ENCODE data around the gene LDHA. TPM values are rescaled to one million over a fixed set of nuclear protein-coding genes. Genes with fewer than 3 reads are reported as not detected.
"Not testable (repeated sequence)": the region's sequence is repeated elsewhere in the genome, so short reads cannot be mapped to it uniquely, and the experiment has no call there.

LDHA gene
- polyA plus RNA-seq, 6 donors from 2014 or later = 224 to 298 (median 251) TPM

DNA sequence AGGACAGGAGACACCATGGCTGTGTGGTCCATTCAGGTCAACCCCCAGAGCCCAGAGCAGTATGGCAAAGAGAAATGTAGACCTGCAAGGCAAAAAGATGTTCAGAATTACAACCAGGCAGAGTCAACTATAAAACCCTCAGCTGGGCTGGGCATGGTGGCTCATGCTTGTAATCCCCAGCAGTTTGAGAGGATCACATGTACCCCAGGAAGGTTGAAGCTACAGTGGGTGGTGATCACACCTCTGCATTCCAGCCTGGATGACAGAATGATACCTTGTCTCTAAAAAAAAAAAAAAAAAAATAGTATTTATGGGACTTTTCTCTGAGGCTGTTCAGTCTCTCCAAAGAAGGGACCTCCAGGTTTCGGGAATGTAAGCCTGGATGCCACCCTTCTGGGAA is 18.4 kb upstream of the LDHA start:
- H3K4me3 Mint-ChIP-seq = no peak overlapping the region
- peak overlapping the region in 1 of 6 donors; percentile 26 for H3K27ac Mint-ChIP-seq
- no peak for DNase-seq
- no peaks in the 10 kb centered on the region for H3K36me3 Mint-ChIP-seq
- H3K9me3 Mint-ChIP-seq = peaks cover 0 to 2% (median 0%) of the 10 kb centered on the region in 7 donors
- H3K27me3 Mint-ChIP-seq = no peaks in the 10 kb centered on the region
- no peaks in the 10 kb centered on the region for H3K4me1 Mint-ChIP-seq
- no peak for ATAC-seq (ENCODE audit: low read depth in 2 of 2)

DNA sequence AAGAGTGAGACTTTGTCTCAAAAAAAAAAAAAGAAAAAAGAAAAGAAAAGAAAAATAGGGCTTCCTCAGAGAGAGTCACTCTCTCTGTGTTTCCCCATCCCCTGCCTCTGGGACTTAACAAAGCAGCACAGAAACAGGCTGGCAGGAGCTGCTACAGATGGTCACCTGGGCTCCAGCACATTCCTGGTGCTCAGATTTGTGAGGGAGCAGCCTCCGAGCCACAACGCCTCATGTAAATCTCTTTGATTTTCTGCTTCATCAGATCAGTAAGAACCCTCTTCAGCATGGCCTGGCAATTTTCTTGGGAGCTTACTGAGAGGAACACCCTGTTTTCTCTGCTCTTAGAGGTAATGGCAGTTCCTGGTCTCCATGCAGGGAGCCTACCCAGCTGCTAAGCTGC is 15.2 kb upstream of the LDHA start:
- no peaks in the 10 kb centered on the region for H3K27me3 Mint-ChIP-seq
- ATAC-seq (ENCODE audit: low read depth in 2 of 2) = no peak
- peaks cover 13 to 17% (median 14%) of the 10 kb centered on the region in 3 donors for H3K4me1 Mint-ChIP-seq
- no peaks in the 10 kb centered on the region for H3K36me3 Mint-ChIP-seq
- no peak overlapping the region for H3K4me3 Mint-ChIP-seq
- DNase-seq = no peak
- no peaks in the 10 kb centered on the region for H3K9me3 Mint-ChIP-seq
- H3K27ac Mint-ChIP-seq = no peak overlapping the region

DNA sequence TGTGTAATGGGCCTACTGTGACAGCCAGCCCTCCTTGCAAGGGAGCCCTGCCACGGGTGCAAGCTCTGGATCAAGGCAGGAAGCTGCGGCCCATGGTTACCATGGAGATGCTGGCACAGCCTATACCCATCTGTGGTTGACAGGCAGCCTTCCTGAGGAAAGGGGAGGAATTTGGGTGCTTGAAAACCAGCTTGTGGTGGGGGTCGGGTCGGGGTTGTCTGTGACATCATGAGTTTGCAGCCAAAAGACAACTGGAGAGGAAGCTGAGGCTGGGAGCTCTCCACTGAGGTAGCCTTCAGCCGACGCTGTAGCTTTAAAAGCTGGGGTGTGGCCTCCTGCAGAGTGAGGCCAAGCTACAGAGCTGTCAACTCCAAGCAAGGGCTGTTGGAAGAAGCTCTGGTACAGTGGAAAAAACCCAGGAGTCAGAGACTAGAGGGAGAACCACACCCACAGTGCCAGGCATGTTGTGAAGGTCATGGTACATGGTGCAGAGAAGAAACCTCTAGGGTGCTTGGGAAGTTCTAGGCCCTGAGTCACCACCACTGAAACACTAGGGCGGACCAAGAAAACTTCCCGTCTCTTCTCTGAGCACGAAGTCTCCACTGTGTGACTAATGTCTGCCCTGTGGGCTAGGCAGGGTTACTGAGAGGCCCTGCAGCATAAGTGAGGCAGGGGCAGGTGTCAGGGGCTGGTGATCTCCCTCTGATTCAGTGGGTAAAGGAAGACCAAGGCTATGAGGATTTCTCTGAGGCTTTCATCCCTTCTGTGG is 10.8 kb upstream of the LDHA start:
- Mint-ChIP-seq H3K9me3 (no peaks in the 10 kb centered on the region), H3K27ac (peak overlapping the region; percentile 78 to 92 (median 90)), H3K36me3 (no peaks in the 10 kb centered on the region), H3K4me3 (peak overlapping the region in 3 of 8 donors; percentile 33 to 54 (median 53)), H3K4me1 (peaks cover 16 to 20% (median 16%) of the 10 kb centered on the region in 3 donors), H3K27me3 (no peaks in the 10 kb centered on the region)
- peak; percentile 52 to 81 for ATAC-seq (ENCODE audit: low read depth in 2 of 2)
- no peak for DNase-seq

DNA sequence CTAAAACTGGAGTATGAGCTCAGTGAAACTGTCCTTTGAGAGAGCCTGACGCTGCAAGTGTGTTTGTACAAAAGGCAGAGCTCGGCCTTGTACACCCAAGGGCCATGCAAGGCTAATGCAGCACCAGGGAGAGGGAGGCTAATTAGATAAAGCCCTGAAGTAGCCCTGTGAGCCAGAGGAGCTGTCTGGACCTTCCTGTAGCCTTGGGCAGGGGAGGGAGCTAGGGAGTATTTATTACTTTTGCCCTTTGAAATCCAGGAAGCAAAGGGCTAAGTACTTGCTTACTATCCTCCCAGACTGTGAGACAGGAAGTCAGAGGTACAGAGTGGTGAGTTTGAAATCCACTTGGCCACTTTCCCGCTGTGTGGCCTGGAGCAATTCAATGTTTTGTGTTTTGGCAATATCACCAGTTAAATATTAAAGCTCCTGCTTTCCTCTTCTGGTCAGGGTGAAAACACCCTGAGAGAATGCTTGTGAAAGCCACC is 10.2 kb upstream of the LDHA start:
- no peaks in the 10 kb centered on the region for H3K27me3 Mint-ChIP-seq
- no peaks in the 10 kb centered on the region for H3K9me3 Mint-ChIP-seq
- peaks cover 16 to 20% (median 16%) of the 10 kb centered on the region in 3 donors for H3K4me1 Mint-ChIP-seq
- peak overlapping the region in 1 of 8 donors; percentile 19 for H3K4me3 Mint-ChIP-seq
- DNase-seq (no peak), ATAC-seq (ENCODE audit: low read depth in 2 of 2) (peak in 1 of 2 donors; percentile 13)
- H3K27ac Mint-ChIP-seq = peak overlapping the region in 4 of 6 donors; percentile 89 to 92 (median 90)
- H3K36me3 Mint-ChIP-seq = no peaks in the 10 kb centered on the region

DNA sequence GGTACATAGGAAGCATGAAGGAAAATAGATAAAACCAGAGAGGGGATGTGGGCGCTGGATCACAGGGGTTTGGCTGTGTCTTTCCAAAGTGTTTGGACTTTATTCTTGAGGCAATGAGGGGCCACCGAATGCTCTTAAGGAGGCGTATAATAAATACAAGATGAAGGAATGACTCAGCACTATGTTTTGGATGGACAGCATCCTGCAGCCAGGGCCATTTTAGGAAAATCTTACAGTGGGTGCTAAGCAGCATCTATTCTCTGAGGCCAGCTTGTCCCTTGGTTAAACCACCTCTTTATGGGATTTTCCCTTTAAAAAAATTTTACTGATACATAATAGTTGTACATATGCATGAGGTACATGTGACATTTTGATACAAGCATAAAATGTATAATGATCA is 4.3 kb upstream of the LDHA start:
- H3K4me1 Mint-ChIP-seq = peaks cover 4 to 10% (median 8%) of the 10 kb centered on the region in 3 donors
- DNase-seq (no peak), ATAC-seq (ENCODE audit: low read depth in 2 of 2) (no peak)
- no peaks in the 10 kb centered on the region for H3K36me3 Mint-ChIP-seq
- H3K27ac Mint-ChIP-seq = no peak overlapping the region
- no peaks in the 10 kb centered on the region for H3K9me3 Mint-ChIP-seq
- no peaks in the 10 kb centered on the region for H3K27me3 Mint-ChIP-seq
- H3K4me3 Mint-ChIP-seq = no peak overlapping the region

DNA sequence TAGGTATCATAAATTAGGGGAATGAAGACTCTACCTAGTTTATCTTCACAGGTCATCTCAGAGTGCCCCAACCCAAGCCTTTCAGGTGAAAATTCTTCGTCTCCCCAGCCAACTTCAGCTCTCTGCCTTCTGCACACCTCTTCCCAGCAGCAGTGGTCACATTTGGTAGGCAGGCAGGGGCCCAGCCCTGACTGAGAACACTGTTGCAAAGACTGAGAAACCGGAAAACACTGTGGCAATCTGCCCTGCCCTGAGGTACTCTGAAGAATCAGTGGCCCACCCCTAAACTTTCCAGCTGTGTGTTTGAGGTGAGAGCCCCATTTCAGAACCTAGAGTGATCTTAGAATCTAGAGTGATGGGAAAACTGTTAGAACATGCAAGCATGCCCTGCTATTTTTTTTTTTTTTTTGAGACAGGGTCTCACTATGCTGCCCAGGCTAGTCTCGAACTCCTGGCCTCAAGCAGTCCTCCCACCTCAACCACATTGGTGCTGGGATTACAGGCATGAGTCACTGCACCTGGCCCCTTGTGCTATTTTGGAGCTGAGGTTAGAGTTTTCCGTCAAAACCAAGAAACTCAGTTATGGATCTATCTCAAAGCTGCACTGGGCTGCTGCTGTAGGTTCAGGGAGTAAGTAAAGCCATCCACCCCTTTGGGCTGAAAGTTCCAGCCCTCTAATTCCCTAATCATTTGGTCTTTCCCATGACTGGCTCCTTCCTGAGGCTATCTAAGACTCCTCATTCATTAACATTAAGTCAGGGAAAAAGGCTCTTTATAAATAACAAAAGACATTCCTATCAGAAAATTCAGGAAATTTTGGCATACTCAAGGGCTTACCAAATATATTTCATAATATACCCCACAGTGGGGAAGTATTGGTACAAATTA is 1.7 kb upstream of the LDHA start:
- Mint-ChIP-seq H3K4me3 (peak overlapping the region in 7 of 8 donors; percentile 12 to 100 (median 53)), H3K27me3 (no peaks in the 10 kb centered on the region), H3K9me3 (no peaks in the 10 kb centered on the region), H3K27ac (peak overlapping the region in 4 of 6 donors; percentile 18 to 87 (median 64)), H3K36me3 (no peaks in the 10 kb centered on the region), H3K4me1 (peaks cover 15 to 23% (median 22%) of the 10 kb centered on the region in 3 donors)
- no peak for ATAC-seq (ENCODE audit: low read depth in 2 of 2)
- no peak for DNase-seq

DNA sequence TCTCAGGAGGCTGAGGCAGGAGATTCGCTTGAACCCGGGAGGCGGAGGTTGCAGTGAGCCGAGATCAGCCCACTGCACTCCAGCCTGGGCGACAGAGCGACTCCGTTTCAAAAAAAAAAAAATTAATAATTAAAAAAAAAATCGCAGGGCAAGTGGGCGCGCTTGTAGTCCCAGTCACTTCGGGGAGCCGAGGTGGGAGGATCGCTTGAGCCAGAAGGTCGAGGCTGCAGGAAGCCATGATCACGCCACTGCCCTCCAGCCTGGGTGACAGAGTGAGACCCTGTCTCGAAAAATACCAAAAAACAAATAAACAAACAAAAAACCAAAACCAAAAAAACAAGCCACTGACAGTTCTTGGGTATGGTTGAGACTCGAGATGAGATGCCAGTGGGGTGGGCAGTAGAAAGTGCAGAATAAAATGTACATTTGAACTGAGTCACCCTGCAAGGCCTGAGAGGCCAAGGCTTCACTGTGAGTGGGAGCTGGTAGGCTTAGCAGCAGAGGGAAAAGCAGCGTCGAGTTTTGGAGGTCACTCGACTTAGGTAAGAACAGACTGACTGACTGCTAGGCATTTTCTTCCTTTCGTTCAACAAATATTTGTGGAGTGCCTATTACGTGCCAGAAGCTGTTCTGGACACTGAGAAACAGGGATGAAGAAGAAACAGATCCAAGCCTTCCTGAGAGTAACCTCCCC is 635 bp upstream of the LDHA start:
- Mint-ChIP-seq H3K27me3 (no peaks in the 10 kb centered on the region), H3K4me1 (peaks cover 15 to 26% (median 22%) of the 10 kb centered on the region in 3 donors)
- no peak for DNase-seq

DNA sequence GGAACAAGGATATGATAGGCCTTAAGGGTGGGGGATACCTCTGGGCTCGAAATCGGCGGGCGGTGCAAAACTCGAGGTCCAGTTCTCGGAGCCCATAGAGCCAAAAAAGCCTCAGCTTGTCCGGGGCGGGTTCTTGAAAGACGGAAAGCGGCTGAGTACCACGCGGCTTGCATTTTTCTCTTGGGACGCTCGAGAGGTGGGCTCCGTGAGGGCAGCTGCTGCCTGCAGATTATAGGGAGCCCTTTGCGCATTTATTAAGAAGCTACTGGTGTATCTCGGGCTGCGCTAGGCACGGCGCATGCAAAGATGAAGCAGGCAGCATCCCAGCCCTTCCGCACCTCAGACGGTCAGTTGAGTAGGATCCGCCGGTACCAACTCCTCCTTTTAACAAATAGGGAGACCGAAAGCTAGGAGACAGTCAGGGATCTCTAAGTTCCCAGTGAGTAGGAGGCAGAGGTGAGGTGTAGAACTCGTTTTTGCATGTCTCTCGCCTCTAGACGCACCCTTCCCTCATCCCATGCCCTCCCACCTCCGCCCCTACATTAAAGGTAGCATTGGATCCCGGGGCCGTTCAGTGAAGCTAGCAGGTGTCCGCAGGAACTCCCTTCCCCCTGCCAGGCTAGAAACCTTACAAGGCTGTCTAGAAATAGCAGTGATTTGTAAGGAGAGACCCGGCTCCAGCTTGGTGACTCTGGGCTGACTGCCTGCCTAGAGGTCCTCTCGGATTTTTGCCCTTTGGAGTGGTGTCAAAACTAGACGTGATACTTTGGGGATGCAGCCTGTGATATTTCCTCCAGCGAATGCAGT is 768 bp downstream of the LDHA start:
- H3K9me3 Mint-ChIP-seq = no peaks in the 10 kb centered on the region
- DNase-seq (no peak), ATAC-seq (ENCODE audit: low read depth in 2 of 2) (no peak)
- H3K36me3 Mint-ChIP-seq = peaks cover 0 to 6% of the 10 kb centered on the region in 2 donors
- H3K4me1 Mint-ChIP-seq = peaks cover 15 to 30% (median 22%) of the 10 kb centered on the region in 3 donors
- peak overlapping the region; percentile 94 to 99 (median 98) for H3K27ac Mint-ChIP-seq
- H3K27me3 Mint-ChIP-seq = no peaks in the 10 kb centered on the region
- peak overlapping the region; percentile 96 to 100 (median 98) for H3K4me3 Mint-ChIP-seq

More for the DNA sequence above, 635 bp upstream of the LDHA start:
- peak overlapping the region; percentile 52 to 98 (median 96) for H3K27ac Mint-ChIP-seq
- peaks cover 0 to 5% of the 10 kb centered on the region in 2 donors for H3K36me3 Mint-ChIP-seq
- peak overlapping the region; percentile 96 to 100 (median 98) for H3K4me3 Mint-ChIP-seq
- no peaks in the 10 kb centered on the region for H3K9me3 Mint-ChIP-seq
- ATAC-seq (ENCODE audit: low read depth in 2 of 2) = no peak

DNA sequence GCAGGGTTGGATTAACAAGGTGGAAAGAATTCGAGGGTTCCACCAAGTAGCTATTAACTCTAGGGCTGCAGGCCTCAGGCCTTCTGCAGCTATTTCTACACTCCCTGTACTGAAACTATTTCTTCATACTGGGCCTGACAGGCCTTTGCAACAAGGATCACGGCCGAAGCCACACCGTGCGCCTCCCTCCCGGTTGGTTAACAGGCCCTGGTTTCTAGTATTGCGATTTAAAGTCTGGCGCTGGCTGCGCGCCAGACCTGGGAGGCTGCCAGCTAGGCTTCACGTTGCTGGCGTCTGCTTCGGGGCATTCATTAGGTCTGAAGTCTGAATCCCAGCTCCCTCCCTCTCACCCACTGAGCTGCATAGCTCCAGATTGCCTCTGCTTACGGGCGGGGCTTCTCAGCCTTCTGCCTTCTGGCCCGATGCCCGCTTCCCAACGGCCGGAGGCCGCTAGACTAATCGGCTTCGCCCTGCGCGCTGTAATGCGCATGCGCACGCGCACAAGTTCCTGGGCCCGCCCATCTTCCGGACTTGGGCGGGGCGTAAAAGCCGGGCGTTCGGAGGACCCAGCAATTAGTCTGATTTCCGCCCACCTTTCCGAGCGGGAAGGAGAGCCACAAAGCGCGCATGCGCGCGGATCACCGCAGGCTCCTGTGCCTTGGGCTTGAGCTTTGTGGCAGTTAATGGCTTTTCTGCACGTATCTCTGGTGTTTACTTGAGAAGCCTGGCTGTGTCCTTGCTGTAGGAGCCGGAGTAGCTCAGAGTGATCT is 1.6 kb downstream of the LDHA start:
- Mint-ChIP-seq H3K9me3 (no peaks in the 10 kb centered on the region), H3K4me1 (peaks cover 15 to 30% (median 22%) of the 10 kb centered on the region in 3 donors), H3K36me3 (peaks cover 0 to 13% of the 10 kb centered on the region in 2 donors), H3K27me3 (no peaks in the 10 kb centered on the region), H3K27ac (peak overlapping the region; percentile 94 to 98 (median 97)), H3K4me3 (peak overlapping the region; percentile 96 to 100 (median 98))
- ATAC-seq (ENCODE audit: low read depth in 2 of 2) (peak; percentile 59 to 67), DNase-seq (peak; percentile 96)

DNA sequence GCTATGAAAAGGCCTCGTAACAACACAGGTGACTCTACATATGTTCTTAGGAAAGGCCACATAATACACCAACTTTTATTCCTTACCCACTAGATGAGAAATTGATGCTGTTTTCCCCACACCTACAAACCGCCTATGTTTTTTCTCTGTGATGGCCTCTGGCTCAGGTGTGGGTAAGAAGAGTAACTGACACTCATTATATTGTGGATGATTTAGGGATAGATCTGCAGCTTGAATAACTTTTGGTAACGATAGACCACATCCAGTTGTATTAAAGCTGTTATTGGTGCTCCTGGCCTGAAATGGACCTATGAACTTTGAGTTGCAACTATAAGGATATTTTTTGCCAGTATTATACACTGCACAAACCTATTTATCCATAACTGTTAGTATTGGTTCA is 3.6 kb downstream of the LDHA start:
- DNase-seq (no peak), ATAC-seq (ENCODE audit: low read depth in 2 of 2) (no peak)
- peaks cover 15 to 30% (median 22%) of the 10 kb centered on the region in 3 donors for H3K4me1 Mint-ChIP-seq
- peak overlapping the region in 1 of 8 donors; percentile 57 for H3K4me3 Mint-ChIP-seq
- no peaks in the 10 kb centered on the region for H3K9me3 Mint-ChIP-seq
- peaks cover 0 to 13% of the 10 kb centered on the region in 2 donors for H3K36me3 Mint-ChIP-seq
- H3K27ac Mint-ChIP-seq = peak overlapping the region in 2 of 6 donors; percentile 16 to 50
- no peaks in the 10 kb centered on the region for H3K27me3 Mint-ChIP-seq

DNA sequence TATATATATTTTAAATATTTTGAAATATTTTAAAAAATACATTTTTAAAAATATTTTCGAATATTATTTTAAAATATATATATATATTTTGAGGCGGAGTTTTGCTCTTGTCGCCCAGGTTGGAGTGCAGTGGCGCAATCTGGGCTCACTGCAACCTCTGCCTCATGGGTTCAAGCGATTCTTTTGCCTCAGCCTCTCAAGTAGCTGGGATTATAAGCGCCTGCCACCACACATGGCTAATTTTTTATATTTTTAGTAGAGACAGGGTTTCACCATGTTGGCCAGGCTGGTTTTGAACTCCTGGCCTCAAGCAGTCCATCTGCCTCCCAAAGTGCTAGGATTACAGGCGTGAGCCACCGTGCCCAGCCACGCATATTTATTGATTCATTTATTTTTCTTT is 6.7 kb downstream of the LDHA start:
- H3K27me3 Mint-ChIP-seq; H3K4me3 Mint-ChIP-seq; H3K27ac Mint-ChIP-seq; H3K9me3 Mint-ChIP-seq; ATAC-seq (ENCODE audit: low read depth in 2 of 2); DNase-seq: not testable (repeated sequence)
- Mint-ChIP-seq H3K4me1 (peaks cover 5 to 16% (median 6%) of the 10 kb centered on the region in 3 donors), H3K36me3 (peaks cover 10 to 22% of the 10 kb centered on the region in 2 donors)

DNA sequence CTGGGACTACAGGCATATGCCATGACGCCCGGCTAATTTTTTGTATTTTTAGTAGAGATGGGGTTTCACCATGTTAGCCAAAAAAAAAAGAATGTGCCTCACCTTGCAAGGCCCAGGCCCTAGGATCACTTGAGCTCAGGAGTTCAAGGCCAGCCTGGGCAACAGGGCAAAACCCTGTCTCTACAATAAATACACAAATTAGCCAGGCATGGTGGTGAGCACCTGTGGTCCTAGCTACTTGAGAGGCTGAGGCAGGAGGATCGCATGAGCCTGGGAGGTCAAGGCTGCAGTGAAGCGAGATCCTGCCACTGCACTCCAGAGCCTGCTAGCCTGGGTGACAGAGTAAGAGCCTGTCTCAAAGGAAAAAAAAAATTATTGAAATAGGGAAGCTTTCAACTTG is 9.7 kb downstream of the LDHA start:
- ATAC-seq (ENCODE audit: low read depth in 2 of 2) (no peak), DNase-seq (no peak)
- H3K27me3 Mint-ChIP-seq = no peaks in the 10 kb centered on the region
- H3K4me3 Mint-ChIP-seq = no peak overlapping the region
- H3K36me3 Mint-ChIP-seq = peaks cover 10 to 26% of the 10 kb centered on the region in 2 donors
- H3K4me1 Mint-ChIP-seq = peaks cover 0 to under 1% (median 0%) of the 10 kb centered on the region in 3 donors
- no peaks in the 10 kb centered on the region for H3K9me3 Mint-ChIP-seq
- H3K27ac Mint-ChIP-seq = peak overlapping the region in 1 of 6 donors; percentile 81
